ENCODE data around the gene NRP2.

The NRP2 gene

DNA sequence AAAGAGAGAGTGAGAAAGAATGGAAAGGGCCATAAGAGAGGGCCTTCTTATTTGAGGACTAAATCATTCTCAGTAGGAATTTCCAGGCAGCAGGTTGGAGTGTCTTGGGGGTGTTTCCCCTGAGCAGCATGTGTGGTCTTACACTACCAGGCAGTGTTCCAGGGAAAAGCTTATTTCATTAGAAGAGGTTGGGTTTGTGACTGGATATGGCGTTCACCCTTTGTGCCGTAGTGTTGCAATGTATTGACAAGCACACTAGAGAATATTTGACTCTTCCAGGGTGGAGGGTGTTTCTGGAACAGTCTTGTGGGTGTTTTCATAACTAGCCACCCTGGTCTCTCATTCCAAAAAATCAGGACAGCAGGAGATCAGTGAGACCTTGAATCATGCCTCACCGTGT lies 105.5 kb downstream of the NRP2 start:
- Histone ChIP-seq H2AFZ (ENCODE audit: low read length) (no peak overlapping the region), H3K9me3 (ENCODE audit: insufficient read depth, low read depth, low read length) (no peaks in the 10 kb centered on the region), H3K36me3 (ENCODE audit: insufficient read depth, low read length) (no peaks in the 10 kb centered on the region), H3K9ac (ENCODE audit: low read depth, low read length, poor library complexity, severe bottlenecking) (no peak overlapping the region), H3K4me2 (ENCODE audit: low read depth, low read length, poor library complexity, severe bottlenecking) (no peak overlapping the region), H4K20me1 (ENCODE audit: insufficient read depth, low read length, poor library complexity, severe bottlenecking) (no peaks in the 10 kb centered on the region), H3K4me1 (ENCODE audit: insufficient read depth, low read length, poor library complexity, severe bottlenecking) (peaks cover 27% of the 10 kb centered on the region), H3K9me2 (replicated peaks; ENCODE audit: low read depth, low read length) (no peaks in the 10 kb centered on the region), H3K79me2 (ENCODE audit: insufficient read depth, low read length) (no peaks in the 10 kb centered on the region), H3F3A (ENCODE audit: low read depth) (0 out of 2 replicates have a peak, but pooled peaks cover under 1% of the 10 kb centered on the region), H3K4me3 (ENCODE audit: low read length, poor library complexity, severe bottlenecking) (no peak overlapping the region), H3K27me3 (ENCODE audit: insufficient read depth, low read length, poor library complexity, severe bottlenecking) (no peaks in the 10 kb centered on the region)
- TF ChIP-seq EZH2phosphoT487 (IDR thresholded peaks at IDR 0.05; ENCODE audit: borderline replicate concordance) = no peak
- TF ChIP-seq, protein P1, sequence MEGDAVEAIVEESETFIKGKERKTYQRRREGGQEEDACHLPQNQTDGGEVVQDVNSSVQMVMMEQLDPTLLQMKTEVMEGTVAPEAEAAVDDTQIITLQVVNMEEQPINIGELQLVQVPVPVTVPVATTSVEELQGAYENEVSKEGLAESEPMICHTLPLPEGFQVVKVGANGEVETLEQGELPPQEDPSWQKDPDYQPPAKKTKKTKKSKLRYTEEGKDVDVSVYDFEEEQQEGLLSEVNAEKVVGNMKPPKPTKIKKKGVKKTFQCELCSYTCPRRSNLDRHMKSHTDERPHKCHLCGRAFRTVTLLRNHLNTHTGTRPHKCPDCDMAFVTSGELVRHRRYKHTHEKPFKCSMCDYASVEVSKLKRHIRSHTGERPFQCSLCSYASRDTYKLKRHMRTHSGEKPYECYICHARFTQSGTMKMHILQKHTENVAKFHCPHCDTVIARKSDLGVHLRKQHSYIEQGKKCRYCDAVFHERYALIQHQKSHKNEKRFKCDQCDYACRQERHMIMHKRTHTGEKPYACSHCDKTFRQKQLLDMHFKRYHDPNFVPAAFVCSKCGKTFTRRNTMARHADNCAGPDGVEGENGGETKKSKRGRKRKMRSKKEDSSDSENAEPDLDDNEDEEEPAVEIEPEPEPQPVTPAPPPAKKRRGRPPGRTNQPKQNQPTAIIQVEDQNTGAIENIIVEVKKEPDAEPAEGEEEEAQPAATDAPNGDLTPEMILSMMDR (conservative IDR thresholded peaks at IDR 0.05; ENCODE audit: low read length) = no peak

DNA sequence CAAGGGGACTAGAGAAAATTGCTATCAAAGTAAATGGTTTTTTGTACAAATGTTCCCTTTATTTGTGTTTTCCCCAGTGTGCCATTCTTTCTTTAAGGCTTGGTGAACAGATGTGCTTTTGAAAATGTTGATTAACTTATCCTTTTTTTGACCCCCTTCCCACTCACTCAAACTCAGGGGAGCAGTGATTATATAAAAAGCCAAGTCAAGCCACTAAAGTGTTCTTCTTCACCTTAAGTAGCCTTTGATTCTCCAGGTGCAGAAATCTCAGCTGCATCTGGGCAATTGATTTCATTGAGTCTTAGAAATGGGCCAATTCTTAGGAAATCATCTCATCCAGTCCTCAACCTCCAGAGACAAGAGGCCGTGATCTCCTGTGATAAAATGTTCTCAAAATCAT lies 107.6 kb downstream of the NRP2 start:
- Histone ChIP-seq H3K4me3 (ENCODE audit: low read length, poor library complexity, severe bottlenecking) (no peak overlapping the region), H3F3A (ENCODE audit: low read depth) (no peaks in the 10 kb centered on the region), H3K27me3 (ENCODE audit: insufficient read depth, low read length, poor library complexity, severe bottlenecking) (no peaks in the 10 kb centered on the region), H4K20me1 (ENCODE audit: insufficient read depth, low read length, poor library complexity, severe bottlenecking) (no peaks in the 10 kb centered on the region), H3K4me2 (ENCODE audit: low read depth, low read length, poor library complexity, severe bottlenecking) (no peak overlapping the region), H3K4me1 (ENCODE audit: insufficient read depth, low read length, poor library complexity, severe bottlenecking) (peaks cover 6% of the 10 kb centered on the region), H3K79me2 (ENCODE audit: insufficient read depth, low read length) (no peaks in the 10 kb centered on the region), H3K9ac (ENCODE audit: low read depth, low read length, poor library complexity, severe bottlenecking) (no peak overlapping the region), H3K36me3 (ENCODE audit: insufficient read depth, low read length) (no peaks in the 10 kb centered on the region), H3K9me2 (replicated peaks; ENCODE audit: low read depth, low read length) (no peaks in the 10 kb centered on the region), H3K9me3 (ENCODE audit: insufficient read depth, low read depth, low read length) (no peaks in the 10 kb centered on the region), H2AFZ (ENCODE audit: low read length) (no peak overlapping the region)
- no peak for TF ChIP-seq EZH2phosphoT487 (IDR thresholded peaks at IDR 0.05; ENCODE audit: borderline replicate concordance)
- TF ChIP-seq, protein P1 (conservative IDR thresholded peaks at IDR 0.05; ENCODE audit: low read length) = no peak

DNA sequence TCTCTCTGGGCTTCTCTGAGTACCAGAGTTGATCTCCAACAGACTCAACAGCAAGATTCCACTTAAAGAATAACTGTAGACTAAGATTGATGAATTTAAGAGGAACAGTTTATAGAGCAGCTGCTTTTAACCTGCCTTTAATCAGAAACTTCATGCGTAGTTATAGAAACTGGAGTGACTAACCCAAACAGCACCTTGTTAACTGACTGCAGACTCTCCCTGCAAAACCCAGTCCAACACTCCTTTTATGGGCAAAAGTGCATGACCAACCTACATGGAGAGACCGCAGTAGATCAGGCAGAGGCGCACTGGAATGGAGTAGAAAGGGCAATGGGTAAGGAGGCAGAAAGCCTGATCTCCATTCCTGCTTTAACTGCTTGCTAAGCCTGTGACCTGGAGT lies 110.6 kb downstream of the NRP2 start:
- H3K4me1 ChIP-seq (ENCODE audit: insufficient read depth, low read length, poor library complexity, severe bottlenecking) = no peaks in the 10 kb centered on the region
- TF ChIP-seq, protein P1 (conservative IDR thresholded peaks at IDR 0.05; ENCODE audit: low read length) = no peak
- no peak for TF ChIP-seq EZH2phosphoT487 (IDR thresholded peaks at IDR 0.05; ENCODE audit: borderline replicate concordance)
- H3K4me3 ChIP-seq (ENCODE audit: low read length, poor library complexity, severe bottlenecking) = no peak overlapping the region
- no peak overlapping the region for H2AFZ ChIP-seq (ENCODE audit: low read length)
- no peaks in the 10 kb centered on the region for H3K36me3 ChIP-seq (ENCODE audit: insufficient read depth, low read length)
- no peaks in the 10 kb centered on the region for H3K27me3 ChIP-seq (ENCODE audit: insufficient read depth, low read length, poor library complexity, severe bottlenecking)
- H3K4me2 ChIP-seq (ENCODE audit: low read depth, low read length, poor library complexity, severe bottlenecking) = no peak overlapping the region
- no peaks in the 10 kb centered on the region for H3F3A ChIP-seq (ENCODE audit: low read depth)
- H4K20me1 ChIP-seq (ENCODE audit: insufficient read depth, low read length, poor library complexity, severe bottlenecking) = no peaks in the 10 kb centered on the region
- no peaks in the 10 kb centered on the region for H3K9me3 ChIP-seq (ENCODE audit: insufficient read depth, low read depth, low read length)
- no peaks in the 10 kb centered on the region for H3K9me2 ChIP-seq (replicated peaks; ENCODE audit: low read depth, low read length)
- H3K9ac ChIP-seq (ENCODE audit: low read depth, low read length, poor library complexity, severe bottlenecking) = no peak overlapping the region
- H3K79me2 ChIP-seq (ENCODE audit: insufficient read depth, low read length) = no peaks in the 10 kb centered on the region
